ENCODE results near the gene TICAM2.
A peak's percentile ranks its signal among the peaks of the same experiment; 100 is the strongest.

GRCh38 chr5:115626445-115626823, 24.2 kb upstream of the TICAM2 start:
- TF ChIP-seq, protein P1, sequence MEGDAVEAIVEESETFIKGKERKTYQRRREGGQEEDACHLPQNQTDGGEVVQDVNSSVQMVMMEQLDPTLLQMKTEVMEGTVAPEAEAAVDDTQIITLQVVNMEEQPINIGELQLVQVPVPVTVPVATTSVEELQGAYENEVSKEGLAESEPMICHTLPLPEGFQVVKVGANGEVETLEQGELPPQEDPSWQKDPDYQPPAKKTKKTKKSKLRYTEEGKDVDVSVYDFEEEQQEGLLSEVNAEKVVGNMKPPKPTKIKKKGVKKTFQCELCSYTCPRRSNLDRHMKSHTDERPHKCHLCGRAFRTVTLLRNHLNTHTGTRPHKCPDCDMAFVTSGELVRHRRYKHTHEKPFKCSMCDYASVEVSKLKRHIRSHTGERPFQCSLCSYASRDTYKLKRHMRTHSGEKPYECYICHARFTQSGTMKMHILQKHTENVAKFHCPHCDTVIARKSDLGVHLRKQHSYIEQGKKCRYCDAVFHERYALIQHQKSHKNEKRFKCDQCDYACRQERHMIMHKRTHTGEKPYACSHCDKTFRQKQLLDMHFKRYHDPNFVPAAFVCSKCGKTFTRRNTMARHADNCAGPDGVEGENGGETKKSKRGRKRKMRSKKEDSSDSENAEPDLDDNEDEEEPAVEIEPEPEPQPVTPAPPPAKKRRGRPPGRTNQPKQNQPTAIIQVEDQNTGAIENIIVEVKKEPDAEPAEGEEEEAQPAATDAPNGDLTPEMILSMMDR (IDR thresholded peaks at IDR 0.05) = peak in 1 of 6 experiments; percentile 2
- TF ChIP-seq POLR2A (IDR thresholded peaks at IDR 0.05) = no peak

Data from Peyer's patch (tissue), 4 donors.